ENCODE measurements around the gene SINHCAF.
"Not testable (repeated sequence)": the region's sequence is repeated elsewhere in the genome, so short reads cannot be mapped to it uniquely, and the experiment has no call there.

SINHCAF gene

DNA sequence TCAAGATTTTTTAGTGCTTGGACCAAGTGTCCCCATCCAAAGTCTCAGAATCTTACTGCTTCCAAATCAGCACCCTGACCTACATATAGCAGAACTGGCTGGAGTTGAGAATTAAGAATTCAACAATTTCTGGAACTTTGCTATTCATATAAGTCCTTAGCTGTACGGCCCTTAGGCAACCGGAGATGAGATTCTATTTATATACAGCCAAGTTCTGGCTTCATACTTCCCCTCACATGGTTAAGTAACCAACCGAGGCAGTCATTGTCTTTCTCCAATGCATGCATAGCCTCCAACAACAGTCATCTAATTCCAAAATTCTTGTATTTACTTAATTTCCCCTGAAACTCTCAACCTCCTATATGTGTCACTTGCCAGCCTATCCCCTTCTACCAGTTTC is 76.6 kb downstream of the SINHCAF start:
- DNase-seq (ENCODE audit: low read depth), result no peak
- H3K4me3 ChIP-seq (ENCODE audit: low read depth, low read length), result no peak overlapping the region
- no peak for TF ChIP-seq MAX (IDR thresholded peaks at IDR 0.05; ENCODE audit: low read depth, low read length)
- TF ChIP-seq CTCF (IDR thresholded peaks at IDR 0.05; ENCODE audit: low read depth, low read length), result no peak
- TF ChIP-seq POLR2A (IDR thresholded peaks at IDR 0.05; ENCODE audit: extremely low read depth, insufficient read length), result no peak
- TF ChIP-seq MYC (IDR thresholded peaks at IDR 0.05; ENCODE audit: low read depth, low read length), result no peak

GRCh38 chr12:31248815-31249214 is 77.1 kb downstream of the SINHCAF start:
- TF ChIP-seq MAX (IDR thresholded peaks at IDR 0.05; ENCODE audit: low read depth, low read length), result no peak
- no peak for TF ChIP-seq MYC (IDR thresholded peaks at IDR 0.05; ENCODE audit: low read depth, low read length)
- TF ChIP-seq CTCF (IDR thresholded peaks at IDR 0.05; ENCODE audit: low read depth, low read length), result no peak
- no peak for TF ChIP-seq POLR2A (IDR thresholded peaks at IDR 0.05; ENCODE audit: extremely low read depth, insufficient read length)

GRCh38 chr12:31248337-31248736 is 77.6 kb downstream of the SINHCAF start:
- no peak overlapping the region for H3K4me3 ChIP-seq (ENCODE audit: low read depth, low read length)
- TF ChIP-seq MYC (IDR thresholded peaks at IDR 0.05; ENCODE audit: low read depth, low read length), result no peak
- no peak for TF ChIP-seq POLR2A (IDR thresholded peaks at IDR 0.05; ENCODE audit: extremely low read depth, insufficient read length)
- TF ChIP-seq MAX (IDR thresholded peaks at IDR 0.05; ENCODE audit: low read depth, low read length), result no peak
- TF ChIP-seq CTCF (IDR thresholded peaks at IDR 0.05; ENCODE audit: low read depth, low read length), result no peak
- no peak for DNase-seq (ENCODE audit: low read depth)

More at GRCh38 chr12:31248815-31249214, 77.1 kb downstream of the SINHCAF start:
- H3K4me3 ChIP-seq (ENCODE audit: low read depth, low read length), result no peak overlapping the region
- DNase-seq (ENCODE audit: low read depth), result no peak

GRCh38 chr12:31246470-31246850 is 79.5 kb downstream of the SINHCAF start:
- H3K4me3 ChIP-seq (ENCODE audit: low read depth, low read length), result no peak overlapping the region
- TF ChIP-seq POLR2A (IDR thresholded peaks at IDR 0.05; ENCODE audit: extremely low read depth, insufficient read length) (no peak), MYC (IDR thresholded peaks at IDR 0.05; ENCODE audit: low read depth, low read length) (no peak), CTCF (IDR thresholded peaks at IDR 0.05; ENCODE audit: low read depth, low read length) (no peak), MAX (IDR thresholded peaks at IDR 0.05; ENCODE audit: low read depth, low read length) (no peak)
- no peak for DNase-seq (ENCODE audit: low read depth)

- no peak for DNase-seq (ENCODE audit: low read depth)
- no peak for TF ChIP-seq CTCF (IDR thresholded peaks at IDR 0.05; ENCODE audit: low read depth, low read length)
- TF ChIP-seq MAX (IDR thresholded peaks at IDR 0.05; ENCODE audit: low read depth, low read length), result no peak
- no peak for TF ChIP-seq MYC (IDR thresholded peaks at IDR 0.05; ENCODE audit: low read depth, low read length)
- no peak for TF ChIP-seq POLR2A (IDR thresholded peaks at IDR 0.05; ENCODE audit: extremely low read depth, insufficient read length)
- no peak overlapping the region for H3K4me3 ChIP-seq (ENCODE audit: low read depth, low read length)
These were observed 80.0 kb downstream of the SINHCAF start for GRCh38 chr12:31245822-31246469.

- not testable (repeated sequence) for H3K4me3 ChIP-seq (ENCODE audit: low read depth, low read length); DNase-seq (ENCODE audit: low read depth)
These were observed 83.5 kb downstream of the SINHCAF start for GRCh38 chr12:31242418-31242817.

Data from NB4 (cell line).